SK-N-SH treated with all-trans-retinoic acid at 6 μM for 48 hours (cell line): ENCODE results near the gene BBS5.

Experiments used
- ATAC-seq: fragments of 200-7000 bp; cut with Tn5 transposase; 3 replicates; pipeline ENCODE4 v1.9.1; 2020; ENCODE audit warnings: mild to moderate bottlenecking, moderate library complexity
- ARNTL ChIP-seq: fragments of 450-650 bp; formaldehyde crosslinking; IDR thresholded peaks from 2 replicates; pipeline ENCODE4 v1.5.0; 2020; ENCODE audit warnings: low read depth, mild to moderate bottlenecking, moderate library complexity, borderline replicate concordance
- BACH2 ChIP-seq: fragments of 250-450 bp; sonication (Bioruptor Pico); IDR thresholded peaks from 2 replicates; pipeline ENCODE4 v1.9.0; 2021; ENCODE audit warnings: mild to moderate bottlenecking, borderline replicate concordance
- CSDC2 ChIP-seq: fragments of 250-450 bp; sonication (Bioruptor Pico); IDR thresholded peaks from 2 replicates; pipeline ENCODE4 v1.5.0; 2020; ENCODE audit warnings: mild to moderate bottlenecking, moderate library complexity
- ESRRG ChIP-seq: fragments of 250-450 bp; sonication (Bioruptor Pico); IDR thresholded peaks from 2 replicates; pipeline ENCODE4 v1.6.1; 2021; ENCODE audit warnings: mild to moderate bottlenecking
- GLIS3 ChIP-seq: fragments of 250-450 bp; sonication (Bioruptor Pico); IDR thresholded peaks from 2 replicates; pipeline ENCODE4 v1.5.0; 2020; ENCODE audit warnings: mild to moderate bottlenecking, moderate library complexity
- ISL1 ChIP-seq: fragments of 250-450 bp; sonication (Bioruptor Pico); IDR thresholded peaks from 2 replicates; pipeline ENCODE4 v2.1.2; 2022; ENCODE audit warnings: mild to moderate bottlenecking, moderate library complexity
- OSR1 ChIP-seq: fragments of 250-450 bp; sonication (Bioruptor Pico); IDR thresholded peaks from 2 replicates; pipeline ENCODE4 v1.8.0; 2022; ENCODE audit warnings: moderate library complexity, mild to moderate bottlenecking, inconsistent platforms
- POU6F1 ChIP-seq: fragments of 250-450 bp; sonication (Bioruptor Pico); IDR thresholded peaks from 2 replicates; pipeline ENCODE4 v1.8.0; 2021; ENCODE audit warnings: low read depth, mild to moderate bottlenecking, moderate library complexity, borderline replicate concordance
- PPARA ChIP-seq: fragments of 250-450 bp; sonication (Bioruptor Pico); IDR thresholded peaks from 2 replicates; pipeline ENCODE4 v1.5.0; 2020; ENCODE audit warnings: mild to moderate bottlenecking, borderline replicate concordance
- RARB ChIP-seq: fragments of 250-450 bp; sonication (Bioruptor Pico); IDR thresholded peaks from 2 replicates; pipeline ENCODE4 v1.8.0; 2021; ENCODE audit warnings: mild to moderate bottlenecking, moderate library complexity
- SNAI2 ChIP-seq: fragments of 250-450 bp; sonication (Bioruptor Pico); IDR thresholded peaks from 2 replicates; pipeline ENCODE4 v1.5.0; 2020; ENCODE audit warnings: mild to moderate bottlenecking, moderate library complexity
- TCF4 ChIP-seq: fragments of 250-450 bp; sonication (Bioruptor Pico); IDR thresholded peaks from 2 replicates; pipeline ENCODE4 v1.8.0; 2021; ENCODE audit warnings: mild to moderate bottlenecking, moderate library complexity, borderline replicate concordance
- TSHZ2 ChIP-seq: fragments of 250-450 bp; sonication (Bioruptor Pico); IDR thresholded peaks from 2 replicates; pipeline ENCODE4 v1.5.0; 2020; ENCODE audit warnings: mild to moderate bottlenecking, moderate library complexity
- ZC3H10 ChIP-seq: fragments of 250-450 bp; sonication (Bioruptor Pico); IDR thresholded peaks from 2 replicates; pipeline ENCODE4 v1.5.1; 2021; ENCODE audit warnings: mild to moderate bottlenecking, moderate library complexity
- ZFP3 ChIP-seq: fragments of 250-450 bp; sonication (Bioruptor Pico); IDR thresholded peaks from 2 replicates; pipeline ENCODE4 v1.5.0; 2020; ENCODE audit warnings: mild to moderate bottlenecking, moderate library complexity
- ZFP30 ChIP-seq: fragments of 450-650 bp; formaldehyde crosslinking; IDR thresholded peaks from 2 replicates; pipeline ENCODE4 v1.5.0; 2022; ENCODE audit warnings: mild to moderate bottlenecking, moderate library complexity
- ZNF565 ChIP-seq: fragments of 450-650 bp; formaldehyde crosslinking; conservative IDR thresholded peaks from 2 replicates; pipeline ENCODE4 v1.5.0; 2020; ENCODE audit warnings: low read depth, mild to moderate bottlenecking, moderate library complexity
- ZNF70 ChIP-seq: fragments of 450-650 bp; formaldehyde crosslinking; IDR thresholded peaks from 2 replicates; pipeline ENCODE4 v1.5.0; 2020; ENCODE audit warnings: mild to moderate bottlenecking, moderate library complexity
- ZNF8 ChIP-seq: fragments of 450-650 bp; formaldehyde crosslinking; IDR thresholded peaks from 2 replicates; pipeline ENCODE4 v1.5.0; 2020; ENCODE audit warnings: mild to moderate bottlenecking, moderate library complexity
- TF ChIP-seq, protein P1 (sequence below): fragments of 250-450 bp; sonication (Bioruptor Pico); IDR thresholded peaks from 2 replicates; pipeline ENCODE4 v1.5.1; 2020; ENCODE audit warnings: low read depth, mild to moderate bottlenecking, moderate library complexity
- TF ChIP-seq, protein P2 (sequence below): fragments of 250-450 bp; sonication (Bioruptor Pico); IDR thresholded peaks from 2 replicates; pipeline ENCODE4 v1.5.1; 2021; ENCODE audit warnings: mild to moderate bottlenecking, moderate library complexity

Gene BBS5

DNA sequence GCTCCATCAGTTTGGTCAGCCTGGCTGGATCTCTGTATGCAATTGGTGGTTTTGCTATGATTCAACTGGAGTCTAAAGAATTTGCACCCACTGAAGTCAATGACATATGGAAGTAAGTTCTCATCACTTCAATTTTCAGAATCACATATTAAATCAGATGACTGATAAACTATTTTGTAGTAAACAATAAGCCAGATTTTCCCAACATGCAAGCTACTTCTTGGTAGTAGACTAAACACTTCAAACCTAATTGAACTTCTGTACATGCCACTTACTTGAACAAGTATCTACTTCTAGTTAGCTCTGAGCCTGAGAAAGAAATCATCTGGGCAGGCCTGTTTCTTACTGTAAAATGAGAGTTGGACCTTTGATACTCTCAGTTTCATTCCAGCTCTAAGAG is 41.6 kb downstream of the BBS5 start:
- ATAC-seq, result no peak
- TF ChIP-seq, protein P1, sequence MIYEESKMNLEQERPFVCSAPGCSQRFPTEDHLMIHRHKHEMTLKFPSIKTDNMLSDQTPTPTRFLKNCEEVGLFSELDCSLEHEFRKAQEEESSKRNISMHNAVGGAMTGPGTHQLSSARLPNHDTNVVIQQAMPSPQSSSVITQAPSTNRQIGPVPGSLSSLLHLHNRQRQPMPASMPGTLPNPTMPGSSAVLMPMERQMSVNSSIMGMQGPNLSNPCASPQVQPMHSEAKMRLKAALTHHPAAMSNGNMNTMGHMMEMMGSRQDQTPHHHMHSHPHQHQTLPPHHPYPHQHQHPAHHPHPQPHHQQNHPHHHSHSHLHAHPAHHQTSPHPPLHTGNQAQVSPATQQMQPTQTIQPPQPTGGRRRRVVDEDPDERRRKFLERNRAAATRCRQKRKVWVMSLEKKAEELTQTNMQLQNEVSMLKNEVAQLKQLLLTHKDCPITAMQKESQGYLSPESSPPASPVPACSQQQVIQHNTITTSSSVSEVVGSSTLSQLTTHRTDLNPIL (CRISPR knock-in tag), result no peak
- TF ChIP-seq ZFP30 (no peak), RARB (CRISPR knock-in tag) (no peak), GLIS3 (CRISPR knock-in tag) (no peak), ZNF565 (CRISPR knock-in tag) (no peak), OSR1 (CRISPR knock-in tag) (no peak), BACH2 (no peak), CSDC2 (CRISPR knock-in tag) (no peak), TSHZ2 (CRISPR knock-in tag) (no peak), PPARA (CRISPR knock-in tag) (no peak), ZC3H10 (CRISPR knock-in tag) (no peak), SNAI2 (CRISPR knock-in tag) (no peak), POU6F1 (no peak), TCF4 (CRISPR knock-in tag) (no peak), ZNF70 (CRISPR knock-in tag) (no peak), ZFP3 (CRISPR knock-in tag) (no peak)
- TF ChIP-seq, protein P2, sequence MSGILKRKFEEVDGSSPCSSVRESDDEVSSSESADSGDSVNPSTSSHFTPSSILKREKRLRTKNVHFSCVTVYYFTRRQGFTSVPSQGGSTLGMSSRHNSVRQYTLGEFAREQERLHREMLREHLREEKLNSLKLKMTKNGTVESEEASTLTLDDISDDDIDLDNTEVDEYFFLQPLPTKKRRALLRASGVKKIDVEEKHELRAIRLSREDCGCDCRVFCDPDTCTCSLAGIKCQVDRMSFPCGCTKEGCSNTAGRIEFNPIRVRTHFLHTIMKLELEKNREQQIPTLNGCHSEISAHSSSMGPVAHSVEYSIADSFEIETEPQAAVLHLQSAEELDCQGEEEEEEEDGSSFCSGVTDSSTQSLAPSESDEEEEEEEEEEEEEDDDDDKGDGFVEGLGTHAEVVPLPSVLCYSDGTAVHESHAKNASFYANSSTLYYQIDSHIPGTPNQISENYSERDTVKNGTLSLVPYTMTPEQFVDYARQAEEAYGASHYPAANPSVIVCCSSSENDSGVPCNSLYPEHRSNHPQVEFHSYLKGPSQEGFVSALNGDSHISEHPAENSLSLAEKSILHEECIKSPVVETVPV (CRISPR knock-in tag), result no peak

GRCh38 chr2:169523681-169524080 is 44.4 kb downstream of the BBS5 start:
- TF ChIP-seq ZNF70 (CRISPR knock-in tag) (no peak), SNAI2 (CRISPR knock-in tag) (no peak), BACH2 (no peak), ISL1 (no peak)
- TF ChIP-seq, protein P1 (CRISPR knock-in tag), result no peak
- TF ChIP-seq, all 23 proteins: peak for 0
- ATAC-seq, result no peak

GRCh38 chr2:169525434-169525833 is 46.1 kb downstream of the BBS5 start:
- ATAC-seq, result no peak
- TF ChIP-seq, protein P1 (CRISPR knock-in tag), result no peak
- no peak for TF ChIP-seq ARNTL
- TF ChIP-seq TCF4 (CRISPR knock-in tag), result no peak
- TF ChIP-seq RARB (CRISPR knock-in tag), result no peak
- TF ChIP-seq ZFP3 (CRISPR knock-in tag), result no peak
- TF ChIP-seq ESRRG (CRISPR knock-in tag), result no peak
- no peak for TF ChIP-seq TSHZ2 (CRISPR knock-in tag)
- no peak for TF ChIP-seq ZC3H10 (CRISPR knock-in tag)
- TF ChIP-seq OSR1 (CRISPR knock-in tag), result no peak
- TF ChIP-seq ZNF565 (CRISPR knock-in tag), result no peak
- TF ChIP-seq PPARA (CRISPR knock-in tag), result no peak
- TF ChIP-seq ZNF8 (CRISPR knock-in tag), result no peak
- no peak for TF ChIP-seq BACH2
- TF ChIP-seq, protein P2 (CRISPR knock-in tag), result no peak
